Loucy (cell line): ENCODE results near the gene CHL1.

Experiments used
- EZH2phosphoT487 ChIP-seq: fragments of 200-600 bp; IDR thresholded peaks from 2 replicates; pipeline ENCODE4 v1.6.1; 2018; ENCODE audit warnings: antibody characterized with exemption, mild to moderate bottlenecking, moderate library complexity, borderline replicate concordance
- TF ChIP-seq, protein P1 (sequence below): fragments of 200-600 bp; sonication (generic); conservative IDR thresholded peaks from 2 replicates; pipeline ENCODE4 v1.5.1; 2014; ENCODE audit warnings: mild to moderate bottlenecking, antibody characterized with exemption, low read length

DNA sequence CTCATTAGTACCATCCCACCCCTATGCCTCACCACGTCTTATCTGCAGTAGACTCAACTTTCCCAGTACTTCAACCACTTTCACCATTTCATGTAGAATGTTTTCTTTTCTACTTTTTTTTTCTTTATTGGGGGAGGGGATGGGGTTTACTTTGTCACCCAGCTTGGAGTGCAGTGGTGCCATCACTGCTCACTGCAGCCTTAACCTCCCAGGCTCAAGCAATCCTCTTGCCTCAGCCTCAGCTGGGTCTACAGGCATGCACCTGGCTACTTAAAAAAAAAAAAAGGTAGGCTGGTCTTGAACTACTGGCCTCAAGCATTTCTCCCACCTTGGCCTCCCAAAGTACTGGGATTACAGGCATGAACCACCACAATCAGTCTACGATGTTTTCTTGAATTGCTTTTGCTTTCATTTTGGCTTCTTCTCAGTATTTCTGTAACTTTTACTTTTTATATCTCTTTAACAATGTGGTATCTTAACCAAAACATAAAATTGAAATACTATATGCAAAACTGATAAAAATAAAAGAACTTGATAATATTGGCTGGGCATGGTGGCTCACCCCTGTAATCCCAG lies 44.9 kb upstream of the CHL1 start:
- no peak for TF ChIP-seq EZH2phosphoT487
- TF ChIP-seq, protein P1, sequence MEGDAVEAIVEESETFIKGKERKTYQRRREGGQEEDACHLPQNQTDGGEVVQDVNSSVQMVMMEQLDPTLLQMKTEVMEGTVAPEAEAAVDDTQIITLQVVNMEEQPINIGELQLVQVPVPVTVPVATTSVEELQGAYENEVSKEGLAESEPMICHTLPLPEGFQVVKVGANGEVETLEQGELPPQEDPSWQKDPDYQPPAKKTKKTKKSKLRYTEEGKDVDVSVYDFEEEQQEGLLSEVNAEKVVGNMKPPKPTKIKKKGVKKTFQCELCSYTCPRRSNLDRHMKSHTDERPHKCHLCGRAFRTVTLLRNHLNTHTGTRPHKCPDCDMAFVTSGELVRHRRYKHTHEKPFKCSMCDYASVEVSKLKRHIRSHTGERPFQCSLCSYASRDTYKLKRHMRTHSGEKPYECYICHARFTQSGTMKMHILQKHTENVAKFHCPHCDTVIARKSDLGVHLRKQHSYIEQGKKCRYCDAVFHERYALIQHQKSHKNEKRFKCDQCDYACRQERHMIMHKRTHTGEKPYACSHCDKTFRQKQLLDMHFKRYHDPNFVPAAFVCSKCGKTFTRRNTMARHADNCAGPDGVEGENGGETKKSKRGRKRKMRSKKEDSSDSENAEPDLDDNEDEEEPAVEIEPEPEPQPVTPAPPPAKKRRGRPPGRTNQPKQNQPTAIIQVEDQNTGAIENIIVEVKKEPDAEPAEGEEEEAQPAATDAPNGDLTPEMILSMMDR, result no peak
